HepG2 (cell line): ENCODE results near the gene OSBPL9. TPM values are rescaled to one million over a fixed set of nuclear protein-coding genes. Genes with fewer than 3 reads are reported as not detected.

Experiments
- ATAC-seq: fragments of 200-7000 bp; cut with Tn5 transposase; 3 replicates; pipeline ENCODE4 v1.9.1; 2020; ENCODE audit warnings: mild to moderate bottlenecking, moderate library complexity
- BruUV-seq: library from RNA; stranded (reverse); fragments of 400-500 nt; replicated peaks from 2 replicates; lab custom pipeline; 2021; lab: Mats Ljungman, UMichigan
- CTCF ChIA-PET: fragments of 300-600 bp; formaldehyde crosslinking; extraction: SDS; loops from one replicate; lab custom pipeline; 2021; ENCODE audit warnings: low total read pairs, inconsistent platforms, low intra/inter-chr PET ratio; lab: Yijun Ruan, JAX
- POLR2A ChIA-PET: fragments of 350-600 bp; sonication (Branson Sonifier 250); formaldehyde crosslinking; loops from one replicate; lab custom pipeline; 2020; ENCODE audit warnings: antibody characterized with exemption, inconsistent platforms; lab: Yijun Ruan, JAX
- DNase-seq: peaks from one replicate; pipeline ENCODE4 v3.0.0-alpha.2; 2015; ENCODE audit warnings: low spot score
- FAIRE-seq: peaks from 3 replicates; lab custom pipeline; 2011; peaks lifted over from hg19 to GRCh38; lab: Jason Lieb, UNC
- H2AFZ ChIP-seq: one replicate; pipeline ENCODE4 v1.6.1; 2011; ENCODE audit warnings: low read length, inconsistent platforms
- H3K27ac ChIP-seq: fragments of 300-600 bp; 3 replicates; pipeline ENCODE4 v1.8.0; 2011; ENCODE audit warnings: mixed run types, mild to moderate bottlenecking, mixed read lengths, low read length, inconsistent platforms; ENCODE audit not compliant: insufficient read depth; ENCODE audit errors: extremely low read length
- H3K27me3 ChIP-seq, 2 experiments: fragments of 200-600 bp in 1 of 2; 2 replicates in 1 of 2; 3 replicates in 1 of 2; pipeline versions ENCODE4 v1.6.0 to v1.8.0; 2011; ENCODE audit warnings: low read length in 2 of 2, mild to moderate bottlenecking in 2 of 2, moderate library complexity in 2 of 2, inconsistent platforms in 1 of 2; ENCODE audit not compliant: insufficient read depth in 2 of 2, control insufficient read depth in 1 of 2
- H3K36me3 ChIP-seq, 2 experiments: fragments of 200-600 bp in 1 of 2; replicated peaks in 1 of 2; 2 replicates in 1 of 2; 3 replicates in 1 of 2; pipeline versions ENCODE4 v1.5.1 to v1.8.0; 2011; ENCODE audit warnings: low read length in 2 of 2, inconsistent platforms in 1 of 2; ENCODE audit not compliant: insufficient read depth in 2 of 2, control insufficient read depth in 1 of 2
- H3K4me1 ChIP-seq: 2 replicates; pipeline ENCODE4 v1.5.1; 2012; ENCODE audit warnings: low read length, inconsistent platforms; ENCODE audit not compliant: insufficient read depth
- H3K4me2 ChIP-seq: 2 replicates; pipeline ENCODE4 v1.6.0; 2011; ENCODE audit warnings: low read depth, low read length, inconsistent platforms
- H3K4me3 ChIP-seq, 3 experiments: fragments of 200-600 bp in 1 of 3; sonication (generic), shearing (Covaris generic) in 1 of 3; replicated peaks in 1 of 3; 2 replicates each; pipeline ENCODE4 v1.5.1; 2011 to 2016; ENCODE audit warnings: low read length in 3 of 3, inconsistent platforms in 2 of 3, low read depth in 2 of 3, mild to moderate bottlenecking in 2 of 3, control low read depth in 1 of 3, mixed read lengths in 1 of 3; ENCODE audit not compliant: insufficient read depth in 1 of 3
- H3K79me2 ChIP-seq: one replicate; pipeline ENCODE4 v1.6.1; 2011; ENCODE audit warnings: low read length, inconsistent platforms; ENCODE audit not compliant: insufficient read depth
- H3K9ac ChIP-seq: 2 replicates; pipeline ENCODE4 v1.6.0; 2011; ENCODE audit warnings: mild to moderate bottlenecking, low read depth, low read length, inconsistent platforms; ENCODE audit not compliant: insufficient read depth
- H3K9me3 ChIP-seq: 2 replicates; pipeline ENCODE4 v1.5.1; 2012; ENCODE audit warnings: mild to moderate bottlenecking, low read length
- H4K20me1 ChIP-seq: 2 replicates; pipeline ENCODE4 v1.6.0; 2011; ENCODE audit warnings: inconsistent platforms, mild to moderate bottlenecking, low read length, moderate library complexity; ENCODE audit not compliant: insufficient read depth
- CCAR2 ChIP-seq: fragments of 200-400 bp; formaldehyde crosslinking; optimal IDR thresholded peaks from 2 replicates; pipeline ENCODE3; 2018; ENCODE audit warnings: low read depth, mild to moderate bottlenecking, low read length, moderate library complexity
- CENPX ChIP-seq: sonication (generic); formaldehyde crosslinking; IDR thresholded peaks from 2 replicates; pipeline ENCODE4 v1.9.0; 2021; ENCODE audit warnings: mild to moderate bottlenecking, missing genetic modification reagents, moderate library complexity
- ESRRA ChIP-seq: sonication (generic); formaldehyde crosslinking; IDR thresholded peaks from 2 replicates; pipeline ENCODE4 v1.5.1; 2020; ENCODE audit warnings: mild to moderate bottlenecking, low read depth, missing genetic modification reagents
- NCOA5 ChIP-seq: sonication (generic); formaldehyde crosslinking; IDR thresholded peaks from 2 replicates; pipeline ENCODE4 v1.4.0; 2020; ENCODE audit warnings: missing genetic modification reagents
- NR2F2 ChIP-seq: IDR thresholded peaks from 2 replicates; pipeline ENCODE4 v1.6.1; 2012; ENCODE audit warnings: low read depth, inconsistent platforms, borderline replicate concordance
- SNRNP70 ChIP-seq: fragments of 200-400 bp; formaldehyde crosslinking; IDR thresholded peaks from 2 replicates; pipeline ENCODE4 v1.6.1; 2017; ENCODE audit warnings: mild to moderate bottlenecking, low read depth, low read length, moderate library complexity
- TEAD3 ChIP-seq: optimal IDR thresholded peaks from 2 replicates; pipeline ENCODE3; 2016; ENCODE audit warnings: borderline replicate concordance
- WGBS: methylation state at CpG from one replicate; pipeline ENCODE4 v1.1.6; 2017; ENCODE audit warnings: low lambda C conversion rate; 5-methylcytosine and 5-hydroxymethylcytosine counted together
- in situ Hi-C: cut with HindIII; loops from 2 replicates; pipeline ENCODE4 v1.10.0; 2017; ENCODE audit warnings: low pct_unique_long_range_greater_than_20kb; ENCODE audit not compliant: extremely low pct_ligation_motif_present
- intact Hi-C: fragments of 100-400 bp; cut with micrococcal nuclease; formaldehyde crosslinking; loops from one replicate; pipeline ENCODE4 v1.10.0; 2022; ENCODE audit not compliant: unreplicated experiment
- polyA plus RNA-seq, 8 experiments: library from polyadenylated mRNA; depleted of rRNA in 3 of 8; stranded (reverse) in 7 of 8; unstranded in 1 of 8; fragments of >200 nt; fragmentation: Illumina TruSeq in 4 of 8; extraction: Trizol in 4 of 8; gene quantifications; 2 replicates each; pipeline versions ENCODE4 v1.2.1 to v1.2.3, GENCODE V29; 2011 to 2016; ENCODE audit warnings: low read depth in 4 of 8, missing spikeins in 1 of 8, mixed read lengths in 1 of 8; ENCODE audit not compliant: insufficient read depth in 1 of 8
- total RNA-seq, 5 experiments: library from RNA; depleted of rRNA; stranded (reverse); fragments of >200 nt; fragmentation: Illumina TruSeq; extraction: Trizol; gene quantifications; 2 replicates each; pipeline ENCODE4 v1.2.3, GENCODE V29; 2016; ENCODE audit warnings: low read depth in 1 of 5
- TF ChIP-seq, protein P1 (sequence below): sonication (generic); formaldehyde crosslinking; IDR thresholded peaks from 2 replicates; pipeline ENCODE4 v1.5.0; 2020; ENCODE audit warnings: missing genetic modification reagents, mild to moderate bottlenecking, borderline replicate concordance
- TF ChIP-seq, protein P2 (sequence below): fragments of 450-650 bp; IDR thresholded peaks from 2 replicates; pipeline ENCODE4 v1.6.1; 2017; ENCODE audit warnings: mild to moderate bottlenecking
- TF ChIP-seq, protein P3 (sequence below): sonication (generic); formaldehyde crosslinking; IDR thresholded peaks from 2 replicates; pipeline ENCODE4 v1.5.1; 2020; ENCODE audit warnings: missing genetic modification reagents, mild to moderate bottlenecking, borderline replicate concordance

OSBPL9 gene
- total and polyA plus RNA-seq, 2 of the 13 experiments (the other 11 are each of a cell fraction or from before 2014, with no cell fraction given) = 83.6 to 142 TPM

DNA sequence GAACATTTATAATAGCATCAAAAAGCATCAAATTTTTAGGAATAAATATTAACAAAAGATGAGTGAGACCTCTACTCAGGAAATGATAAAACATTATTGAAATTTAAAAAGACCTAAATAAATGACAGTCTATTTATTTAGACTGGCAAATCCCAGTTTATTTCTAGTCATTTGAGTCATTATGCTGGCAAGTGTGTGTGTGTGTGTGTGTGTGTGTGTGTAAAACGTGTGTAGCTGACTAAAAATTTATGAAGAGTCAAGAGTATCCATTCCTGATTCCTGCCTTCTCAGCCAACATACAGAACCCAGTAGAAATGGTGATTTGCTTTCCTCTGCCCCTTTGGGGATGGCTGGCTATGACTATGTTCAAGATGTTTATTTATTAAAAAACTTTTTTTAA, 46.2 kb downstream of the OSBPL9 start:
- in situ Hi-C loops (no loop called here), intact Hi-C loops (no loop called here)
- 90% methylated on average over 1 of the region's 1 CpG for whole genome bisulfite sequencing
- H3K9me3 ChIP-seq = no peaks in the 10 kb centered on the region
- H3K9ac ChIP-seq = no peak overlapping the region
- H3K79me2 ChIP-seq = no peaks in the 10 kb centered on the region
- CTCF ChIA-PET = no interaction called here
- H3K36me3 ChIP-seq = no peaks in the 10 kb centered on the region
- no peak overlapping the region for H2AFZ ChIP-seq
- H4K20me1 ChIP-seq = no peaks in the 10 kb centered on the region
- POLR2A ChIA-PET = no interaction called here
- BruUV-seq = no TSS peak
- no peak overlapping the region for H3K27ac ChIP-seq
- DNase-seq (no peak), FAIRE-seq (no peak), ATAC-seq (no peak)
- H3K4me1 ChIP-seq = peaks cover 10% of the 10 kb centered on the region
- no peak overlapping the region for H3K4me2 ChIP-seq
- H3K4me3 ChIP-seq = no peak overlapping the region
- TF ChIP-seq, protein P1, sequence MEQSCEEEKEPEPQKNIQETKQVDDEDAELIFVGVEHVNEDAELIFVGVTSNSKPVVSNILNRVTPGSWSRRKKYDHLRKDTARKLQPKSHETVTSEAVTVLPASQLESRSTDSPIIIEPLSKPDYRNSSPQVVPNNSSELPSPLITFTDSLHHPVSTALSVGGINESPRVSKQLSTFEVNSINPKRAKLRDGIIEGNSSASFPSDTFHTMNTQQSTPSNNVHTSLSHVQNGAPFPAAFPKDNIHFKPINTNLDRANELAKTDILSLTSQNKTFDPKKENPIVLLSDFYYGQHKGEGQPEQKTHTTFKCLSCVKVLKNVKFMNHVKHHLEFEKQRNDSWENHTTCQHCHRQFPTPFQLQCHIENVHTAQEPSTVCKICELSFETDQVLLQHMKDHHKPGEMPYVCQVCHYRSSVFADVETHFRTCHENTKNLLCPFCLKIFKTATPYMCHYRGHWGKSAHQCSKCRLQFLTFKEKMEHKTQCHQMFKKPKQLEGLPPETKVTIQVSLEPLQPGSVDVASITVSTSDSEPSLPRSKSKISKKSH (CRISPR knock-in tag) = no peak
- no peak for TF ChIP-seq ESRRA (CRISPR knock-in tag)
- H3K27me3 ChIP-seq = no peaks in the 10 kb centered on the region

DNA sequence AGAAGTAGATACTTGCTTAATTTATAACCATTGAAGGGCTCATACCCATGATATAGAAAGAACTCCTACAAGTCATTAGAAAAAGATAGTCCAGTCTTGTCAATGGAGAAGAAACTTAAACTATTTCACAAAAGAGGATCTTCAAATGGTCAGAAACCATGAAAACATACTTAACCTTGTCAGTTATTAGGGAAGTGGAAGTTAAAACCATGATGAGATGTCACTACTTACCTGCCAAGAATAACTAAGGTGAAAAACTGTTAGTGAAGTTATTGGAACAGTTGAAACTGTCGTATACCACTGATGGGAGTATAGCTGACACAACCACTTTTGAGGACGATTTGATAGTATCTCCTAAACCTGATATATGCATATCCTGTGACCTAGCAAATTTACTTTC, 46.8 kb downstream of the OSBPL9 start:
- Histone ChIP-seq H3K79me2 (no peaks in the 10 kb centered on the region), H3K36me3 (no peaks in the 10 kb centered on the region), H3K4me2 (no peak overlapping the region), H3K27ac (no peak overlapping the region), H3K9ac (no peak overlapping the region), H3K9me3 (no peaks in the 10 kb centered on the region), H2AFZ (no peak overlapping the region), H3K4me1 (peaks cover 12% of the 10 kb centered on the region), H3K4me3 (no peak overlapping the region), H4K20me1 (no peaks in the 10 kb centered on the region), H3K27me3 (no peaks in the 10 kb centered on the region)
- intact Hi-C loops (no loop called here), in situ Hi-C loops (no loop called here)
- FAIRE-seq (no peak), DNase-seq (no peak), ATAC-seq (no peak)
- CTCF ChIA-PET = no interaction called here
- BruUV-seq = no TSS peak
- POLR2A ChIA-PET = no interaction called here
- 95% methylated on average over 2 of the region's 2 CpGs for WGBS
- TF ChIP-seq, protein P2, sequence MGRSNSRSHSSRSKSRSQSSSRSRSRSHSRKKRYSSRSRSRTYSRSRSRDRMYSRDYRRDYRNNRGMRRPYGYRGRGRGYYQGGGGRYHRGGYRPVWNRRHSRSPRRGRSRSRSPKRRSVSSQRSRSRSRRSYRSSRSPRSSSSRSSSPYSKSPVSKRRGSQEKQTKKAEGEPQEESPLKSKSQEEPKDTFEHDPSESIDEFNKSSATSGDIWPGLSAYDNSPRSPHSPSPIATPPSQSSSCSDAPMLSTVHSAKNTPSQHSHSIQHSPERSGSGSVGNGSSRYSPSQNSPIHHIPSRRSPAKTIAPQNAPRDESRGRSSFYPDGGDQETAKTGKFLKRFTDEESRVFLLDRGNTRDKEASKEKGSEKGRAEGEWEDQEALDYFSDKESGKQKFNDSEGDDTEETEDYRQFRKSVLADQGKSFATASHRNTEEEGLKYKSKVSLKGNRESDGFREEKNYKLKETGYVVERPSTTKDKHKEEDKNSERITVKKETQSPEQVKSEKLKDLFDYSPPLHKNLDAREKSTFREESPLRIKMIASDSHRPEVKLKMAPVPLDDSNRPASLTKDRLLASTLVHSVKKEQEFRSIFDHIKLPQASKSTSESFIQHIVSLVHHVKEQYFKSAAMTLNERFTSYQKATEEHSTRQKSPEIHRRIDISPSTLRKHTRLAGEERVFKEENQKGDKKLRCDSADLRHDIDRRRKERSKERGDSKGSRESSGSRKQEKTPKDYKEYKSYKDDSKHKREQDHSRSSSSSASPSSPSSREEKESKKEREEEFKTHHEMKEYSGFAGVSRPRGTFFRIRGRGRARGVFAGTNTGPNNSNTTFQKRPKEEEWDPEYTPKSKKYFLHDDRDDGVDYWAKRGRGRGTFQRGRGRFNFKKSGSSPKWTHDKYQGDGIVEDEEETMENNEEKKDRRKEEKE = no peak
- TF ChIP-seq CCAR2 (no peak), NCOA5 (CRISPR knock-in tag) (no peak), NR2F2 (no peak), TEAD3 (no peak), SNRNP70 (no peak), CENPX (CRISPR knock-in tag) (no peak)
- TF ChIP-seq, protein P3, sequence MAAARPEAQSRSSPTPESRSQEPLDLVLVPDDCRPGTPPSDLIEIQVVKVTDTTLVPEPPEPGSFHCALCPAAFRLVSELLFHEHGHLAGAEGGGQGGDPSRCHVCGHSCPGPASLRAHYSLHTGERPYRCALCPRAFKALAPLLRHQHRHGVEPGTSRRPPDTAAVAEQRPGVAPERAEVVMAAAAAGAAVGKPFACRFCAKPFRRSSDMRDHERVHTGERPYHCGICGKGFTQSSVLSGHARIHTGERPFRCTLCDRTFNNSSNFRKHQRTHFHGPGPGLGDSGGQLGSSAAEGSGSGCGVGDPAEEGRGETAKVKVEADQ (CRISPR knock-in tag) = no peak
